ENCODE measurements around the gene ABCC6. TPM values are rescaled to one million over a fixed set of nuclear protein-coding genes. Genes with fewer than 3 reads are reported as not detected.
"Not testable (repeated sequence)": the region's sequence is repeated elsewhere in the genome, so short reads cannot be mapped to it uniquely, and the experiment has no call there.

ABCC6 gene
- total RNA-seq, 2 donors from 2014 or later, result not detected

DNA sequence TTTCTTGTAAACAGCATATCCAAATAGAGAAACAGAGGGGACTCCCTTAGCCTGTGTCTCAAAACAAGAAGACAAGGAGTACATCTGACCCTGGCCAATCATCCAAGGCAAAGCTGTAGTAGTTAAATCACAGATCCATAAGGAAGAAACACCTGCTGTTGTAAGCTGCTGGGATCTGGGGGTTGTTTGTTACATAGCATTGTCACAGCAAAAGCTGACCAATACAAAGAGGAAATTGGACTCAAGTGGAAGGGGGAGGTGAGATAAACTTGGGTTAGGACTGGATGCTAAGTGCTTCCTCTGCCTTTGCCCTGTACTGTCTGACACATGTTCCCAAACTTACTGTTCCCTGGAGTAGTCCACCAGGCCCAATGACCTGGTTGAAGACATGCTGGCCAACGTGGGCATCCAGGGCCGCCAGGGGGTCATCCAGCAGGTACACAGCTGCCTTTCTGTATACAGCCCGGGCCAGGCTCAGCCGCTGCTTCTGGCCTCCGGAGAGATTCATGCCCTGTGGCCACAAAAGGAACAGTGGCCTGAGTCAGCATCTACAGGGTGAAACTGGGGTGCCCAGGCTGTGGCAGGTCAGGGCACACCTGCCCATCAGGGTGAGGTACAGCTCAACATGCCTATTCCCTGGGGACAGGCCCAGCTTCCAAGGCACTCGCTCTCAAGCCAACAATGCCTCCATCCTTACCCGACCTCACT lies 44.7 kb downstream of the ABCC6 start:
- peaks cover 0 to 4% of the 10 kb centered on the region in 2 donors for H3K36me3 Mint-ChIP-seq
- H3K27ac Mint-ChIP-seq, result no peak overlapping the region
- peaks cover 0 to 12% of the 10 kb centered on the region in 2 donors for H3K9me3 Mint-ChIP-seq
- DNase-seq (ENCODE audit: low spot score in 2 of 2) (no peak), ATAC-seq (no peak)

DNA sequence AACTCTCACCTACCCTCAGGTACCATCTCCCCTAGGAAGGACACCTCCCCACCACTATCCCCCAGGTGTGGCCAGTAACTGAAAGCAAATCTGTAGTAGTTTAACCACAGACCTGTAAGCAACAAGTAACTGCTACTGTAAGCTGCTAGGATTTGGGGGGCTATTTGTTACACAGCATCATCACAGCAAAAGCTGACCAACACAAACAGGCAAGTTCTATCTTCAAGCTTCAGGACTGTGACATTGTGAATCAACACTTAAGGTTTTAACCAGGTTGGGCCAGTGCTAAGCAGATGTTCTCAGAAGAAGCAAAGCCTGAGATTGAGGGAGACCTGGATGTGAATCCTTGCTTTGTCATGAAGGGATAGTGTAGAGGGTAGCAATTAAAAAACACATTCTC lies 47.0 kb downstream of the ABCC6 start:
- H3K36me3 Mint-ChIP-seq, result peaks cover 0 to 4% of the 10 kb centered on the region in 2 donors
- ATAC-seq (no peak), DNase-seq (ENCODE audit: low spot score in 2 of 2) (no peak)
- H3K27ac Mint-ChIP-seq, result no peak overlapping the region
- peaks cover 3 to 12% of the 10 kb centered on the region in 2 donors for H3K9me3 Mint-ChIP-seq

DNA sequence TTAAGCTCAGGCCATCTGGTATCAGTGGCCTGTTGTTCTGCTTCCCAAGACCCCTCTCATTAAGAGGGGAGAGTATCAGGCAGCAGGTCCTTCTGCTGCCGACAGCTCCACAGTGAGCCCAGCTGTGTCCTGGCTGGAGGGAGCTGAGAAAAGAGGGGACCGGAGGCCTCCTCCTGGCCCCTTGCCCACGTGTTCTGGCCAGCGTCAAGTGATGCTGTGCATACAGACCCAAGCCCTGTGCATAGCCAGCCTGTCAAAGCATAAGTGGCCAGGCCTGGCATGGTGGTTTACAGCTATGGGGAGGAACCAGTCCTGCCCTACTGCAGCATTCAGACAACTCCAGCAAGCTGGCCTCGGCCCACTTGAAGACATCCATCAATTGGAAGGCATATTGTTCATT lies 48.0 kb downstream of the ABCC6 start:
- H3K9me3 Mint-ChIP-seq, result peaks cover 4 to 12% of the 10 kb centered on the region in 2 donors
- ATAC-seq (no peak), DNase-seq (ENCODE audit: low spot score in 2 of 2) (no peak)
- H3K36me3 Mint-ChIP-seq, result peaks cover 0 to 4% of the 10 kb centered on the region in 2 donors
- no peak overlapping the region for H3K27ac Mint-ChIP-seq

DNA sequence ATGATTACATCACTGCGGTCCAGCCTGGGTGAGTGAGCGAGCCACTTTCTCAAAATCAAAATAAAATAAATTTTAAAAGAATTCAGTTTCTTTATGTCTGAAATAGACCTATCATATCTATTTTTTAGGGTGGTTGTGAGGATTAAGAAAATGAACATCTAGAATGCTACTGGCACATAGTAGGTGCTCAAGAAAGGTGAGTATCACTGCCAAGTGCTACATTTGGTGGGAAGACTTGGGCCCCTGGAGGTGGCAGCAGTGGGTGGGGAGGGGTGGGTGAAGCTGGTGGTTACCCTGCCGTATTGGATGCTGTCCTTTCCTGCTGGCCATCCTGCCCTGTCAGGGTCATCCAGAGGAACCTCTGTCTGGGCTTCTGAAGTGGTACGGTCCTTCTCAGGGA lies 50.3 kb downstream of the ABCC6 start:
- Mint-ChIP-seq H3K9me3 (peaks cover 4 to 12% of the 10 kb centered on the region in 2 donors), H3K36me3 (peaks cover 0 to 4% of the 10 kb centered on the region in 2 donors), H3K27ac (no peak overlapping the region)
- DNase-seq (ENCODE audit: low spot score in 2 of 2) (no peak), ATAC-seq (peak in 1 of 2 donors; percentile 8)

DNA sequence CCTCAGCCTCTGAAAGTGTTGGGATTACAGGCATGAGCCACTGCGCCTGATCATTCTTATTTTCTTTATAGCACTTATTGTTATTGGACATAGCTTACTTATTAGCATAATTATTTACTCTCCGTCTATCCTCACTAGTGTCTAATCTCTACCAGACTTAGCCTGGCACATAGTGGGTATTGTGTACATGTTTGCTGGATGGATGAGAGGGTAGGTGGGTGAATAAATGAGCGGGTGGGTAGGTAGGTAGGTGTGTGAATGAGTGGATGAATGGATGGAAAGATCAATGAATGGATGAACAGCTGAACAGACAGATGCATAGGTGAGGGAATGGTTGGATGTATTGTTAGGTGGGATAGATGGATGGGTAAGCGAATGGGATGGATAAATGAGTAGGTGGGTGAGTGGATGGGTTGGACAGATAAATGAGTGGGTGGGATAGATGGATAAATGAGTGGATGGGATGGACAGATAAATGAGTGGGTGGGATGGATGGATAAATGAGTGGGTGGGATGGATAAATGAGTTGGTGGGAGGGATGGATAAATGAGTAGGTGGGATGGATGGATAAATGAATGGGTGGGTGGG lies 51.9 kb downstream of the ABCC6 start:
- peak; percentile 26 to 29 for ATAC-seq
- Mint-ChIP-seq H3K9me3 (peaks cover 4 to 7% of the 10 kb centered on the region in 2 donors), H3K27ac (no peak overlapping the region), H3K36me3 (no peaks in the 10 kb centered on the region)
- no peak for DNase-seq (ENCODE audit: low spot score in 2 of 2)

DNA sequence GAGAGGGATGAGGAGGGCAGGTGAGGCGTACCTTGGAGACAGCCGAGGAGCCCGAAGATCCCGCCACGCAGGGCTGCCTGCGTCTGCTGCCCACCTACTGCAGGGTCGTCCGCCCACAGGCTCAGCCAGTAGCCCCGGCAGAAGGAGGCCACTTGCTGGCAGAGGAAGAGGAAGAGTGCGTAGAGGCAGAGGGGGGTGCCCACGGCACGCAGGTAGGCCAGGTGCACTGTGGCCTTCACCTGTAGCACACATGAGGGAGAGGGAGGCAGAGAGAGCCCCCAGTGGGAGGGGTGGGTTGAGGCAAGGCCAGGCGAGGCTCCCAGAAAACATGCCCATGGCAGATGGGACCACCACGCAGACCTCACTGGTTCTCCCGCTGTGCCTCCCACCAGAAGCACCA lies 53.7 kb downstream of the ABCC6 start:
- no peak for ATAC-seq
- Mint-ChIP-seq H3K27ac (no peak overlapping the region), H3K9me3 (peaks cover 0 to 4% of the 10 kb centered on the region in 2 donors), H3K36me3 (no peaks in the 10 kb centered on the region)
- DNase-seq (ENCODE audit: low spot score in 2 of 2), result no peak

DNA sequence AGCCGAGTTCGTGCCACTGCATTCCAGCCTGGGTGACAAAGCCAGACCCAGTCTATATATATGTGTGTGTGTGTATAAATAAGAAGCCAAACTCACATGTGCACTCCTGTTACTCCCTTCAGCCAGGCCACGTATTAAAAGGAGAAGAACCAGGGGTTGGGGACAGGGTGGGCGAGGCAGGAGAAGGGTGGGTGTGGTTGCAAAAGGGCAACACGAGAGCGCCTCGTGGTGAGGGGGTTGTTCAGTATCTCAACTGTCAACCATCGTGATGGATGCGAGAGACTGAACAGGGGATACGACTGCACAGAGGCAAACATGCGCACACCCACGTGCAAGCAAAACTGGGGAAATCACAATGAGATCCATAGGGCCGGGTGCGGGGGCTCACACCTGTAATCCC lies 54.9 kb downstream of the ABCC6 start:
- no peak for ATAC-seq
- DNase-seq (ENCODE audit: low spot score in 2 of 2), result no peak
- H3K9me3 Mint-ChIP-seq, result peaks cover 0 to 4% of the 10 kb centered on the region in 2 donors
- H3K36me3 Mint-ChIP-seq, result no peaks in the 10 kb centered on the region
- no peak overlapping the region for H3K27ac Mint-ChIP-seq

DNA sequence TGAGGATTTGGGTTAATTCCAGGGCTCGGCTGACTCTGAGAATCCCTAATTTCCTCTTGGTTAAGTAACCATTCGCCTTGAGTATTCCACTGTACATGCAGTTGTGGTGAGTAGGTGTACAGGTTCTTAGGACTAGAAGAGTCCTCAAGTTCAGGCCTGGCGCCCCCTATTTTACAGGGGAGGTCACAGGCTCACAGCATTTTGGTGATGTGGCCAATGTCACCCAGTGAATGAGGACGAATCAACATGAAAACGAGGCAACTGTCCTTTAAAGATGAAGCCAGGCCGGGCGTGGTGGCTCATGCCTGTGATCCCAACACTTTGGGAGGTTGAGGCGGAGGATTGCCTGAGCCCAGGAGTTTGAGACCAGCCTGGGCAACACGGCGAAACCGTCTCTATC lies 55.4 kb downstream of the ABCC6 start:
- Mint-ChIP-seq H3K9me3 (peaks cover 0 to 4% of the 10 kb centered on the region in 2 donors), H3K36me3 (no peaks in the 10 kb centered on the region), H3K27ac (no peak overlapping the region)
- DNase-seq (ENCODE audit: low spot score in 2 of 2), result no peak
- no peak for ATAC-seq

DNA sequence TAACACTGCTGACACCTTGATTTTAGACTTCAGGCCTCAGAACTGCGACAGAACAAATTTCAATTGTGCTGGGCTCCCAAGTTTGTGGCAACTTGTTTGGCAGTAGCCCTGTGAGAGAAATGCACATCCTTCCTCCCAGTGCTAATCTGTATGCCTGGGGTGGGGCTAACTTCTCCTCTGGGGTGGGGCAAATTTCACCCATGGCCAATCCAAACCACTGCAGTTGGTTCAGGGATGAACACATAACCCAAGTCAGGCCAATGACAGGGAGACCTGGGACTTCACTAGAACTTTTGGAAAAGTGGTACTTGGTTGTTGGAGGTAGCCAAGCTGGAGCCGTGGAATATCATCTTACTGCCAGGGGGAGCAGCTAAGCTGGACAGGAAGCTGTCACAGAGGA lies 56.3 kb downstream of the ABCC6 start:
- ATAC-seq (no peak), DNase-seq (ENCODE audit: low spot score in 2 of 2) (no peak)
- Mint-ChIP-seq H3K27ac (no peak overlapping the region), H3K36me3 (no peaks in the 10 kb centered on the region), H3K9me3 (peaks cover 0 to 4% of the 10 kb centered on the region in 2 donors)

DNA sequence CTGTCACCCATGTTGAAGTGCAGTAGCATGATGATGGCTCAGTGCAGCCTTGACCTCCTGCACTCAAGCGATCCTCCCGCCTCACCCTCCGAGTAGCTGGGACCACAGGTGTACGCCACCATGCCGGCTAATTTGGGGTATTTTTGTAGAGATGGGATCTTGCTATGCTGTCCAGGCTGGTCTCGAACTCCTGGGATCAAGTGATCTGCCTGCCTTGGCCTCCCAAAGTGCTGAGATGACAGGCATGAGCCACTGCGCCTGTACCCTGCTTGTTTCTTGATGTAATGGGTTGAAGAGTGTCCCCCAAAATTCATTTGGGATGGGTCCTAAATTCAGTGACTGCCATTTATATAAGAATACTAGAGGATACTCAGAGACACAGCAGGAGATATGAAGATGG lies 57.2 kb downstream of the ABCC6 start:
- no peak for ATAC-seq
- no peaks in the 10 kb centered on the region for H3K9me3 Mint-ChIP-seq

DNA sequence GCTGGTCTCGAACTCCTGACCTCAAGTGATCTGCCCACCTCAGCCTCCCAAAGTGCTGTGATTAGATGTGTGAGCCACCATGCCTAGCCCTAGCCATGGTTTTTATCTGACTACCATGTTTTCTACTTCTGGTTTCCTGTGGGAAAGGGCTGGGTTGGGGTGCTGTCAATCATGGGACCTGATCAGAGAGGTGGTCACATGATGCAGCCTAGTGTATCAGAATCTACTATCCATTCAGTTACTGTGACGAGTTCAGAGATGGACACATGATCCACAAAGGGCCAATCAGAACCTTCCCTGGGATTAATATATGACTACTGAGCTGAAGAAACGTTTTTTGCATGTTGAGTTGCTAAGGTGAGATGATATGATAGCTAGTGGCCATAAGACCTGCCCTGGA lies 59.1 kb downstream of the ABCC6 start:
- no peak for ATAC-seq
- Mint-ChIP-seq H3K27ac (no peak overlapping the region), H3K36me3 (no peaks in the 10 kb centered on the region), H3K9me3 (peaks cover 4 to 5% of the 10 kb centered on the region in 2 donors)
- DNase-seq (ENCODE audit: low spot score in 2 of 2), result no peak

More for the DNA sequence above, 57.2 kb downstream of the ABCC6 start:
- DNase-seq (ENCODE audit: low spot score in 2 of 2), result no peak
- H3K36me3 Mint-ChIP-seq, result no peaks in the 10 kb centered on the region
- no peak overlapping the region for H3K27ac Mint-ChIP-seq

DNA sequence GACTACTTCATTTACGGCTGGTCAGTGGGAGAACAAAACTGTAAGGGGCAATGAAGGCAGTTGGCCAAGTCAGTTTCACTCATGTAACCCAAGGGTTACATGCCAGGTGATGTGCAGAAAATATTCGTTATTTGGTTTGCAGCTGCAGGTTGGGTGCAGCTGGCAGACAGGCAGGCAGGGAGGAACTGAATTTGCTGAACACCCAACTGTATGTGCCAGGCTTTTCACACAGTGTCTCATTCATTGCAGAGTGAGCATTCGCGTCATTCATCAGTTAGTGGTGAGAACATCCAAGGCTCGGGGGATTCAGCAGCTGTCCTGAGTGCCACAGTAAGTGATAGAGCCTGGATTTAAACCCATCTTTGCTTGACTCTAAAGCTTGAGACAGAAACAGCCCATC lies 59.7 kb downstream of the ABCC6 start:
- Mint-ChIP-seq H3K9me3 (peaks cover 8 to 10% of the 10 kb centered on the region in 2 donors), H3K36me3 (peaks cover 0 to 2% of the 10 kb centered on the region in 2 donors)

DNA sequence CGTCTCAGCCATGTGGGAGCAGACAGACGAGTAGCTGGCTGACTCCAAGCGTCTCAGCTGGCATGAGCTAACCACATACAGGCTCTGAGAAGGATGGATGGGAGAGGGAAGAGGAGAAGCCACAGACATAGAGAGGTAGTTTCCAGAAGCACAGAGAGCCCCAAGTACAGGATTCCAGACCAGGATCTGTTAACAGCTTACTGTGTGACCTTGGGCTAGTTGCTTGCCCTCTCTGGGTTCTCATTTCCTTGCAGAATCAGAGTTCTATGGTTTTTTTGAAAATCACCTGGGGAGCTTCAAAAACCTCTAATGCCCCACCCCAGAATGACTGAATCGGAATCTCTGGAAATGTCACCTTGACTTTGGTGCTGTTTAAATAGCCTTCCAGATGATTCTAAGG lies 60.2 kb downstream of the ABCC6 start:
- peaks cover 13 to 14% of the 10 kb centered on the region in 2 donors for H3K9me3 Mint-ChIP-seq
- ATAC-seq (no peak), DNase-seq (ENCODE audit: low spot score in 2 of 2) (no peak)
- H3K36me3 Mint-ChIP-seq, result peaks cover 0 to 7% of the 10 kb centered on the region in 2 donors
- no peak overlapping the region for H3K27ac Mint-ChIP-seq

More for the DNA sequence above, 59.7 kb downstream of the ABCC6 start:
- DNase-seq (ENCODE audit: low spot score in 2 of 2) (no peak), ATAC-seq (no peak)
- H3K27ac Mint-ChIP-seq, result no peak overlapping the region

DNA sequence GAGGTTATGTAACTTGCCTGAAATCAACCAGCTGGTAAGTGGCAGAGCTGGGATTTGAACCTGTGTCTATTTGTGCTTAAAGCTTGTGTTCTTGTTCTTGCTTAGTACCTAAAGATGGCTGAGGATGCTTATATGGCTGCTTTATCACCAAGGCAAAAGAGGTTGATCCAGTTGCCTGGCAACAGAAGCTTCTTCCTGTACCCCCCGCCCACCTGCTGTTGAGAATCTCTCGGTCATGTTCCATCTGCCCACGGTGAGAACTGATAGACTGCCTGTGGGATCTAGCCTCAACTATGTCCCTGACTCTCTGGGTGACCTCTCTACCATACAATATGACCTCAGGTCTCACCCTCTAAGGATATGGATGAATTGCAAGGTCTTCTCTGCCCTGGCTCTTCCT lies 60.7 kb downstream of the ABCC6 start:
- Mint-ChIP-seq H3K9me3 (peaks cover 14 to 15% of the 10 kb centered on the region in 2 donors), H3K36me3 (peaks cover 0 to 8% of the 10 kb centered on the region in 2 donors), H3K27ac (no peak overlapping the region)
- no peak for DNase-seq (ENCODE audit: low spot score in 2 of 2)
- ATAC-seq, result peak in 1 of 2 donors; percentile 47

DNA sequence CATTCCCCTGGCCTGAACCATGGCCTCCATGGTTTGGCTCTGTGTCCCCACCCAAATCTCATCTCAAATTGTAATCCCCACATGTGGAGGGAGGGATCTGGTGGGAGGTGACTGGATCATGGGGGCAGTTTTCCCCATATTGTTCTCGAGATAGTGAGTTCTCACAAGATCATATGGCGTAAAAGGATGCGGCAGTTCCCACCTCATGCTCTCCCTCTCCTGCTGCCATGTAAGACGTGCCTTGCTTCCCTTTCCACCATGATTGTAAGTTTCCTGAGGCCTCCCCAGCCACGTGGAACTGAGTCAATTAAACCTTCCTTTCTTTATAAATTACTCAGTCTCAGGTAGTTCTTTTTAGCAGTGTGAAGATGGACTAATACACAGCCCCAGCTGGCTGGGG lies 61.5 kb downstream of the ABCC6 start:
- peaks cover 14 to 15% of the 10 kb centered on the region in 2 donors for H3K9me3 Mint-ChIP-seq

DNA sequence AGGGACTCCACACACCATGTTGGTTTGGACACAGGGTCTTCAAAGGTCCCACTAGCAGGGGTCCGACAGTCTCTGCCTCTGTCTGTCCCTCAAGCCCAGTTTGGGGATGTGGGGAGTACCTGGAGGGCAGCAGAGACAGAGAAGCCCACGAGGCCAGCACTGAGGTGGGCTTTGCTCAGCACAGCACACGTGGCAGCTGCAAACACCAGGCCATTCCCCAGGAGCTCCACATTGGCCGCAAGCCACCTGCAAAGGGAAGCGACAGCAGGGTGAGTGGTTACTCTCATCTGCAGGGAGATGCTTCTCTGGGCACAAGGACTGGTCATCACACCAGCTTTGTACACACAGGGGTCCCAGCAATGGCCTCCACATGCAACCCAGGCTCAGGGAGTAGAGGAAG lies 62.0 kb downstream of the ABCC6 start:
- Mint-ChIP-seq H3K9me3 (peaks cover 14 to 15% of the 10 kb centered on the region in 2 donors), H3K27ac (no peak overlapping the region), H3K36me3 (peaks cover 0 to 12% of the 10 kb centered on the region in 2 donors)
- DNase-seq (ENCODE audit: low spot score in 2 of 2) (no peak), ATAC-seq (no peak)

More for the DNA sequence above, 61.5 kb downstream of the ABCC6 start:
- not testable (repeated sequence) for ATAC-seq; H3K27ac Mint-ChIP-seq; DNase-seq (ENCODE audit: low spot score in 2 of 2)
- peaks cover 0 to 12% of the 10 kb centered on the region in 2 donors for H3K36me3 Mint-ChIP-seq

DNA sequence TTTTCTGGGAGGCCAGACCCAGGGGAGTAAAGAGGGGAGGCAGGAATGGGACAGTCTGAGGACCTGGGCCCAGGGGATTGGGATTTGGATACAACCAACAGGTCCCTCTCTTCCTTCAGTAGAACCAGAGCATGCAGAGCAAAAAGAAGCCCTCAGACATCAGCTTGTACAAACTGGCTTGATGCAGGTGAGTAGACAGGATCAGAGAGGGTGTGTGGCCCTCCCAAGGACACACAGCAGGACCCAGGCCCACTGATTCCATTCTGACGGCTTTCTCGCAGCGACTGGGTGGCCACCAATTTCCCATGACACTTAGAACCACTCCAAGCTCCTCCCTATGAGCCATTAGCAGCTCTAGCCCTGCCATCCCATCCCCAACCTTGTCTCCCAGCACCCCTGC lies 63.6 kb downstream of the ABCC6 start:
- H3K27ac Mint-ChIP-seq, result no peak overlapping the region
- no peak for DNase-seq (ENCODE audit: low spot score in 2 of 2)
- peaks cover 14 to 15% of the 10 kb centered on the region in 2 donors for H3K9me3 Mint-ChIP-seq
- no peak for ATAC-seq
- peaks cover 0 to 12% of the 10 kb centered on the region in 2 donors for H3K36me3 Mint-ChIP-seq

Data from activated naive CD4-positive, alpha-beta T cell treated with anti-CD3 and anti-CD28 coated beads, Interleukin-2, amount 50 U/mL, for 72 hours (primary cell).